ENCODE measurements around the gene ME1.

GRCh38 chr6:83308833-83309232 lies 122.0 kb downstream of the ME1 start:
- no peak for TF ChIP-seq CTCF (IDR thresholded peaks at IDR 0.05; ENCODE audit: low read depth, low read length, poor library complexity, severe bottlenecking)
- no peak for TF ChIP-seq EZH2phosphoT487 (IDR thresholded peaks at IDR 0.05; ENCODE audit: borderline replicate concordance, low read length)

Data from DOHH2 (cell line).